Measurements from ENCODE around the gene SLC6A3.

SLC6A3 gene

DNA sequence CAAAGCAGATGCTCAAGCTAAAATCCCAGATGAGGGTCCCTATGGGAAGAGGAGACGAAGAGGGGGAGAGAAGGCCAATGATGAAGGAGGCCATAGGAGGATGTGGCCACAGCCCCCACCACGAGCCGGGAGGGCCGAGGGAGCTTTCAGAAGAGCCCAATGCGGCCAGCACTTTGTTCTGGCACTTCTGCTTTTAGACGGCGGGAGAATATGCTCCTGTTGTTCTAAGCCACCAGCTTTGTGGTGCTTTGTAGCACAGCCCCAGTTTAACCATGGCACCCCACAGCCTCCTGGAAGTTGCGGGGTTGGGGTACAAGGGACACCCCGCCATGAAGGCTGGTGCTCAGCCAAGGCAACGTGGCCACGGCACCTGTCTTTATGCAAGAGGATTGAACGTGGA is 45.1 kb upstream of the SLC6A3 start:
- no peak overlapping the region for H3K27ac ChIP-seq
- no peaks in the 10 kb centered on the region for H3K27me3 ChIP-seq (ENCODE audit: insufficient read depth, low read depth)
- peaks cover 3% of the 10 kb centered on the region; the same call in 1 of the 2 replicates for H3K36me3 ChIP-seq (ENCODE audit: insufficient read depth)
- H3K79me2 ChIP-seq (ENCODE audit: insufficient read depth, low read depth), result peaks cover 18% of the 10 kb centered on the region
- no peak overlapping the region for H2AFZ ChIP-seq (ENCODE audit: low read depth)
- H3K4me1 ChIP-seq (ENCODE audit: low read depth, poor library complexity, severe bottlenecking), result peaks cover 44% of the 10 kb centered on the region
- no peak overlapping the region for H3K4me2 ChIP-seq
- no peaks in the 10 kb centered on the region for H4K20me1 ChIP-seq (ENCODE audit: insufficient read depth)
- H3K9ac ChIP-seq, result no peak overlapping the region
- TF ChIP-seq, protein P1, sequence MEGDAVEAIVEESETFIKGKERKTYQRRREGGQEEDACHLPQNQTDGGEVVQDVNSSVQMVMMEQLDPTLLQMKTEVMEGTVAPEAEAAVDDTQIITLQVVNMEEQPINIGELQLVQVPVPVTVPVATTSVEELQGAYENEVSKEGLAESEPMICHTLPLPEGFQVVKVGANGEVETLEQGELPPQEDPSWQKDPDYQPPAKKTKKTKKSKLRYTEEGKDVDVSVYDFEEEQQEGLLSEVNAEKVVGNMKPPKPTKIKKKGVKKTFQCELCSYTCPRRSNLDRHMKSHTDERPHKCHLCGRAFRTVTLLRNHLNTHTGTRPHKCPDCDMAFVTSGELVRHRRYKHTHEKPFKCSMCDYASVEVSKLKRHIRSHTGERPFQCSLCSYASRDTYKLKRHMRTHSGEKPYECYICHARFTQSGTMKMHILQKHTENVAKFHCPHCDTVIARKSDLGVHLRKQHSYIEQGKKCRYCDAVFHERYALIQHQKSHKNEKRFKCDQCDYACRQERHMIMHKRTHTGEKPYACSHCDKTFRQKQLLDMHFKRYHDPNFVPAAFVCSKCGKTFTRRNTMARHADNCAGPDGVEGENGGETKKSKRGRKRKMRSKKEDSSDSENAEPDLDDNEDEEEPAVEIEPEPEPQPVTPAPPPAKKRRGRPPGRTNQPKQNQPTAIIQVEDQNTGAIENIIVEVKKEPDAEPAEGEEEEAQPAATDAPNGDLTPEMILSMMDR (conservative IDR thresholded peaks at IDR 0.05; ENCODE audit: low read depth, low read length), result no peak
- H3K4me3 ChIP-seq (IDR thresholded peaks at IDR 0.05; ENCODE audit: insufficient read depth, low read depth, low read length), result no peak overlapping the region

DNA sequence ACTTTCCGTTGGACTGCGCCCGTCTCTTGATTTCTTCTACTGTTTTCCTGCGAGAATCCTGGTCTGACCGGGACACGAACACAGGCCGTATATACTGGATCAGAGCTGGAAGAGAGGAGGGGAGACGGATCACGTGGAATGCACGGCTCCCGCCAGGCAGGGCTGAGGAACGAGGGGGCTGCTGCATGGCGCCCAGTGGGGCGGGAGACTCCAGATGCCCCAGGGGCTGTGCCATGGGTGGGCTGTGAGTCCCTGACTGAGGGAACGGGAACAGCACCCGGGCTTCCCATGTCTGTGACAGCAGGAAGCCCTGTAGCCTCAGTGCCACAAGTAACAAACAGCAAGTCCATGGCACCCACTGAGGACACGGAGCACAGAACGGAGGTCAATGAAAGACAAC is 44.5 kb upstream of the SLC6A3 start:
- TF ChIP-seq, protein P1 (conservative IDR thresholded peaks at IDR 0.05; ENCODE audit: low read depth, low read length), result no peak
- no peaks in the 10 kb centered on the region for H3K27me3 ChIP-seq (ENCODE audit: insufficient read depth, low read depth)
- no peak overlapping the region for H2AFZ ChIP-seq (ENCODE audit: low read depth)
- H4K20me1 ChIP-seq (ENCODE audit: insufficient read depth), result no peaks in the 10 kb centered on the region
- peaks cover 3% of the 10 kb centered on the region; the same call in 1 of the 2 replicates for H3K36me3 ChIP-seq (ENCODE audit: insufficient read depth)
- H3K79me2 ChIP-seq (ENCODE audit: insufficient read depth, low read depth), result peaks cover 14% of the 10 kb centered on the region; the same call in 1 of the 2 replicates
- H3K9ac ChIP-seq, result no peak overlapping the region
- peak overlapping the region; percentile 63; the same call in 1 of the 2 replicates for H3K27ac ChIP-seq
- no peak overlapping the region for H3K4me3 ChIP-seq (IDR thresholded peaks at IDR 0.05; ENCODE audit: insufficient read depth, low read depth, low read length)
- H3K4me2 ChIP-seq, result peak overlapping the region; percentile 30; the same call in 1 of the 2 replicates
- peaks cover 46% of the 10 kb centered on the region for H3K4me1 ChIP-seq (ENCODE audit: low read depth, poor library complexity, severe bottlenecking)

DNA sequence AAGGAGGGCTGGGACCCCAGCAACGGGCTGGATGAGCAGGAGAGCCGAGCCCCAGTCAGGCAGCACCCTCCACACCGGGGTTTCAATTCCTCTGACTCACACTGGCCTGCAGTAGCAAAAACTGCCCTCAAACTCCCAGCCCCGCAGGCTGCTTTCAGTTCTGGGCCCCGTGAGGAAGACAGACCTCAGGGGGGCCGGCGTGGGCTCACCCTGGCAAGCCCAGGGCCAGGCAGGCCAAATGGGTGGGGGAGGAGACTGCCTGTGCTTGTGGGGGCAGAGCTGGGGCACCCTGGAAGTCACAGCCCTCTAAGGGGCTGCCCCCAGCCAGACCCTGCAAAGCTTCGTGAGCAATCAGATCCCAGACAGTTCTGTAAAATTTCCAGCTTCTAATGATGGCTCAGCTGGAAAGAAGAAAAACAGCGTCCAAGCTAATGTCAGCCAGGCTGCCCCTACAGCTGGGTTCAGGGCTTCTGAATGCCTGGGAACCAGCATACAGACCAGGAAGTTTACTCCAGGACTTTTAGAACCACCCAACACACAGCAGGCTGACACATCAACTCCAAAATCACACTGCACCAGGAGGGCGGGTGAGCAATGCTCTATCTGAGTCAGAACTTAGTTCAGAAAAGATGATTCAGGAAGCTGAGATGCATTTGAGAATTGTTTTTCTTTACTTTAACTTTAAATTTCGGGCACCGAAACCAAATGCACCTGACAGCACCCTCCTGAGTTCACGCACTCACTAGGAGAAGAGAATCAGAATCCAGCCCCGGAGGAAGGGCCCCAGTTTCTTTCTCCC is 43.8 kb upstream of the SLC6A3 start:
- Histone ChIP-seq H3K9ac (no peak overlapping the region; the same call in 1 of the 2 replicates), H4K20me1 (ENCODE audit: insufficient read depth) (no peaks in the 10 kb centered on the region), H3K4me3 (IDR thresholded peaks at IDR 0.05; ENCODE audit: insufficient read depth, low read depth, low read length) (no peak overlapping the region), H2AFZ (ENCODE audit: low read depth) (no peak overlapping the region), H3K4me1 (ENCODE audit: low read depth, poor library complexity, severe bottlenecking) (peaks cover 46% of the 10 kb centered on the region), H3K79me2 (ENCODE audit: insufficient read depth, low read depth) (peaks cover 14% of the 10 kb centered on the region; the same call in 1 of the 2 replicates), H3K27ac (peak overlapping the region; percentile 63), H3K36me3 (ENCODE audit: insufficient read depth) (peaks cover 3% of the 10 kb centered on the region; the same call in 1 of the 2 replicates), H3K27me3 (ENCODE audit: insufficient read depth, low read depth) (no peaks in the 10 kb centered on the region), H3K4me2 (peak overlapping the region; percentile 30; the same call in 1 of the 2 replicates)
- TF ChIP-seq, protein P1 (conservative IDR thresholded peaks at IDR 0.05; ENCODE audit: low read depth, low read length), result no peak

DNA sequence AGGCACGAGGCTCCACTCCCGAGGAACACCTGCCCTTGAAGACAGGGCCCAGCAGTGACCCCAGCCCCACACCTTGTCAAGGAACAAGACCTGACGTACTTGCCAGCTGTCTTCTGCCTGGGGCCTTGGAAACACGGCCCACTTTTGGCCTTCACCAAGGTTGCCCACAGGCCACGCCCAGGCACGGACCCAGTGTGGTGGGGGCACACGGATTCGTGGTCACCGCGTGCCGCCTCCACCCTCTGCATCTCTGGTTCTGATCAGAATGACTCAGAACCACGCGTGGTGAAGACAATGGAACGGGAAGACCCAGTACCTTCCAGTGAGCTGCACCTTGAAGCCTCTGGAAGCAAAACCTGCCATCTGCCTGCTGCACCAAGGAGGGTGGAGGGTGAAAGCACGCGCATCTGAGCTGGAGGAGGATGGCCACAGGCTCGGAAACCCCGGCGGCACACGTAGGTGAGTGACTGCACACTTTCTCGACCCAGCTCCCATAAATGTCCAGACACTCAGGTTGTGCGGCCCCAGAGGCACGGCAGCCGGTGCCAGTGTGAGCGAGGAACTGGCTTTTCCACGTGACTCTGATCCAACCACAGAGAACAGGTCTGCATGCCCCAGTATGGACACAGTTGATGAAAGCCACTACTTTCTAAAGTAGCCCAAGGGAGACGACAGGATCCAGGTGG is 42.0 kb upstream of the SLC6A3 start:
- Histone ChIP-seq H3K36me3 (ENCODE audit: insufficient read depth) (no peaks in the 10 kb centered on the region; the same call in 1 of the 2 replicates), H3K79me2 (ENCODE audit: insufficient read depth, low read depth) (peaks cover 3% of the 10 kb centered on the region; the same call in 1 of the 2 replicates), H3K4me3 (IDR thresholded peaks at IDR 0.05; ENCODE audit: insufficient read depth, low read depth, low read length) (no peak overlapping the region), H3K9ac (no peak overlapping the region), H3K27me3 (ENCODE audit: insufficient read depth, low read depth) (no peaks in the 10 kb centered on the region), H3K4me2 (no peak overlapping the region), H4K20me1 (ENCODE audit: insufficient read depth) (no peaks in the 10 kb centered on the region), H3K27ac (no peak overlapping the region), H3K4me1 (ENCODE audit: low read depth, poor library complexity, severe bottlenecking) (peaks cover 46% of the 10 kb centered on the region), H2AFZ (ENCODE audit: low read depth) (no peak overlapping the region)
- TF ChIP-seq, protein P1 (conservative IDR thresholded peaks at IDR 0.05; ENCODE audit: low read depth, low read length), result no peak
